Choroid plexus epithelial cell (primary cell): ENCODE data around the gene N4BP2.

Source experiments
- DNase-seq: peaks from one replicate; pipeline ENCODE4 v3.0.0-alpha.2; 2010; ENCODE audit warnings: low read depth
- H3K4me3 ChIP-seq: 2 replicates; pipeline ENCODE4 v1.5.1; 2011; ENCODE audit warnings: low read depth, mild to moderate bottlenecking, control low read depth, low read length, moderate library complexity
- TF ChIP-seq, protein P1 (sequence below): conservative IDR thresholded peaks from 2 replicates; pipeline ENCODE4 v1.5.1; 2011; ENCODE audit warnings: low read depth, mild to moderate bottlenecking, control low read depth, inconsistent platforms, low read length, moderate library complexity

N4BP2 gene

DNA sequence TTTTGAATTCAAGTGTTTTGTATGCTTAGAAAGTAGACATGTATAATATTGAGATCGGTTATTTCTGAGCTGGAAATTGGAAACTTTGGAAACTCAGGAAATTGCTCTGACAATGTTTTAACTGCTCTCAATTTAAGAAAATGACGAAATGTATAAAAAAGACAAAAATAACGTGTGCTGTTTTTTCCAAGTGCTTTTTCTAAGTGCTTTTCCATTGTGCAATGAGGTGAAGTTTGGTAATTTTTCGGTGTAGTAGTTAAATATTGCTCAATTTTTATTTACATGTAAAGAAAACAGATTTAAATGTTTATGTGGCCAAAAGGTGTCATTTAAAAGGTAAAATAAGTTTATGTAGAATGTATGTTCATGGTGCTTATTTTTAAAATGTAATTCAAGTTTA lies 100.8 kb downstream of the N4BP2 start:
- TF ChIP-seq, protein P1, sequence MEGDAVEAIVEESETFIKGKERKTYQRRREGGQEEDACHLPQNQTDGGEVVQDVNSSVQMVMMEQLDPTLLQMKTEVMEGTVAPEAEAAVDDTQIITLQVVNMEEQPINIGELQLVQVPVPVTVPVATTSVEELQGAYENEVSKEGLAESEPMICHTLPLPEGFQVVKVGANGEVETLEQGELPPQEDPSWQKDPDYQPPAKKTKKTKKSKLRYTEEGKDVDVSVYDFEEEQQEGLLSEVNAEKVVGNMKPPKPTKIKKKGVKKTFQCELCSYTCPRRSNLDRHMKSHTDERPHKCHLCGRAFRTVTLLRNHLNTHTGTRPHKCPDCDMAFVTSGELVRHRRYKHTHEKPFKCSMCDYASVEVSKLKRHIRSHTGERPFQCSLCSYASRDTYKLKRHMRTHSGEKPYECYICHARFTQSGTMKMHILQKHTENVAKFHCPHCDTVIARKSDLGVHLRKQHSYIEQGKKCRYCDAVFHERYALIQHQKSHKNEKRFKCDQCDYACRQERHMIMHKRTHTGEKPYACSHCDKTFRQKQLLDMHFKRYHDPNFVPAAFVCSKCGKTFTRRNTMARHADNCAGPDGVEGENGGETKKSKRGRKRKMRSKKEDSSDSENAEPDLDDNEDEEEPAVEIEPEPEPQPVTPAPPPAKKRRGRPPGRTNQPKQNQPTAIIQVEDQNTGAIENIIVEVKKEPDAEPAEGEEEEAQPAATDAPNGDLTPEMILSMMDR = no peak
- no peak for DNase-seq
- no peak overlapping the region for H3K4me3 ChIP-seq

DNA sequence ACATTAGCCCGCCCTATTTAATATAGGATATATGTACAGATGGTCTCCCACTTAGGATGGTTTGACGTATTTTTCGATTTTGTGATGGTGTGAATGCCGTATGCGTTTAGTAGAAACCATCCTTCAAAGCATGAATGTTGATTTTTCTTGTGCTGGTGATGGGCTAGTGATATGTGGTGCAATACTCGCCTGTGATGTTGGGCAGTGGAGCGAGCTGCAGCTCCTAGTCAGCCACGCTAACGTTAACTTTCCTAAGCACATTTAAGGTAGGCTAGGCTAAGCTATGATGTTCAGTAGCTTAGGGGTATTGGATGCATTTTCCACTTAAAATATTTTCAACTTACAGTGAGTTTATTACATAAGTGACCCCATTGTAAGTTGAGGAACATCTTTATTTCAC lies 103.6 kb downstream of the N4BP2 start:
- H3K4me3 ChIP-seq = no peak overlapping the region
- DNase-seq = no peak
- TF ChIP-seq, protein P1 = no peak

DNA sequence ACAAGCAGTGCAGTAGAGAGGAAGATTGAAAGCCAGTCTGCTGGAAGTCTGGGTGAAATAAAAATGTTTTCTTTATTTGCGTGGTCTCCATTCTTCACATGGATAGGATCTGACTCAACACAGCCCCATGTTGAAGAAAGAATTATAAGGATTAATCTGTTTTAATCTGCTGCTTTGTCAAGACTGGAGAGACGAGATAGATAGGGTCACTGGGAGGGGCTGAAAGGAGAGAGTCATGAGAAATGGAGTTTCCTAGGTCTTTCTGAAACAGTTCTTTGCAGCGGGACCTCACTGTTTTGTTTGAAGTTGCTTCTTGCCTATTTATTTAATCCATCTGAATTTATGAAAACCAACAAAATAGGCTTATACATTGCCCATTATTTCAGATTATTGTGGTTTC lies 107.8 kb downstream of the N4BP2 start:
- no peak for DNase-seq
- TF ChIP-seq, protein P1 = no peak
- H3K4me3 ChIP-seq = no peak overlapping the region

DNA sequence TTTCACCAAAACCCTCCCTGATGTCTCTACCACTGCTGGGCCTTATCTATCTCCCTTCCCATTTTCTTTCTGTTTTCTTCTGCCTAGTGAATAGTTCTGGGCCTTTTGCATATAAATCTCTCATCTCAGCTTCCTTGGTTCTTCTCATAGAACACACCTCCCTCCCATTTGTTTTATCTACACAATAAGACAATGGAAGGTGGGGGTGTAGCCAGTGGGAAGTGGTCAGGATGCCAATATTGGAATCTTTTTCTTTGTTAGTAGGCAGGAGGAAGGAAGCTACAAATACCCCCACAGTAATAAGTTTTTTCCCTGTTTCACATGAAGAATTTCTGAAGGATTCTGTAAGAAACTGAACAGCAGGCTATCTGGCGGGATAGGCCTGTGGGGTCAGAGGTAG lies 109.3 kb downstream of the N4BP2 start:
- TF ChIP-seq, protein P1 = no peak
- no peak overlapping the region for H3K4me3 ChIP-seq
- no peak for DNase-seq

DNA sequence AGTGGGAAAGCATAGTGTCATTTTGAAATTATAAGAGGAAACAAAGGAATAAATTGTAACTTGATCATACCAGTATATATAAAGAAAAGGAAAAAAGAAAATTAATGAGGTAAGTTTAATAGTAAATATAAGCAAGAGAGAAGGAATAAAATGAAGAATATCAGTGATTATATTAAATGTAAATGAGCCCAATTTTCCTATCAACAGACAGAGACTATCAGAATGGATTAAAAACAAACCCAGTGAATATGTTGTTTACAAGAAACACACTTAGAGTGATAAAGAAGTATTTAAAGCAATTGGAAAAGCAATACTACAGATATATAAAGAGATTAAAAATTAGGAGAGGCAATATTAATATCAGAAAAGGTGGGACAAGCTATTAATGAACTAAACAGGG lies 111.4 kb downstream of the N4BP2 start:
- TF ChIP-seq, protein P1 = no peak
- no peak for DNase-seq

DNA sequence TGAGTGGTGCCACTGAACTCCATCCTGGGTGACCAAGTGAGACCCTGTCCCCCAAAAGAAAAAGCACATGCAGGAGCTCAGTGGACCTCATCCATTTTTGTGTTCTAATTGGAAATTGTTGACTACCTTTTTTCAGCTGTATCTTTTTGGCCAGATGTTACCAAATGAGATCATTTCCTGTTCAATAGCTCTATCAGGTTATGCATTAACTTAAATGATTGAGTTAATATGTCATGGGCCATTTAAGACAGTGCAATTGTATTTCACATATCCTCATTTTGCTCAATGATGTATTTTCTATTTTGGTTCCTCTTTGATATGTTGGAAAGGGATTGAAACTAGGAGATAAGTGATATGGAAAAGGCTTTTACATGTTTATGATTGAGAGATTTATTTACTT lies 113.9 kb downstream of the N4BP2 start:
- DNase-seq = no peak
- H3K4me3 ChIP-seq = no peak overlapping the region
- TF ChIP-seq, protein P1 = no peak

More for the DNA sequence above, 111.4 kb downstream of the N4BP2 start:
- H3K4me3 ChIP-seq = no peak overlapping the region

DNA sequence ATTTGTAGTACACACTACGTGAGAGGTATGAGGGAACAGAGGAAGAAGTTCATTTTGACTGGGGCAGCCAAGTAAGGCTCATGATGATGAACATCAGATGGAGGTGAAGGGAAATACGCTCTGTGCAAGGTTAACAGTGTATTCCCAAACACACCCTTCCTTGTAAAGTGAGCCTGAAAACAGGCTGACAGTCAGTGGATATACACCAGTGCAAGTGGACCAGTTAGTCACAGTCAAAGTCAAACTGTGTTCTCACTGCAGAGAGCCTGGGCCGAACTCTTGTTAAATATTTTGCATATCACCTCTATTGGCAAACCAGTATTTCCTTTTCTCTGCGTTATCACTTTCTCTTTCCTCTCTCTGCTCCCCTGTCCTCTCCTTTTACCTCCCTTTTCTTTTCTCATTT lies 116.8 kb downstream of the N4BP2 start:
- DNase-seq = no peak
- H3K4me3 ChIP-seq = no peak overlapping the region
- TF ChIP-seq, protein P1 = no peak
